Measurements from ENCODE around the gene PRORP.
"Not testable (repeated sequence)": the region's sequence is repeated elsewhere in the genome, so short reads cannot be mapped to it uniquely, and the experiment has no call there.

Gene PRORP

GRCh38 chr14:35088514-35088913 lies 33.8 kb upstream of the PRORP start:
- TF ChIP-seq, protein P1, sequence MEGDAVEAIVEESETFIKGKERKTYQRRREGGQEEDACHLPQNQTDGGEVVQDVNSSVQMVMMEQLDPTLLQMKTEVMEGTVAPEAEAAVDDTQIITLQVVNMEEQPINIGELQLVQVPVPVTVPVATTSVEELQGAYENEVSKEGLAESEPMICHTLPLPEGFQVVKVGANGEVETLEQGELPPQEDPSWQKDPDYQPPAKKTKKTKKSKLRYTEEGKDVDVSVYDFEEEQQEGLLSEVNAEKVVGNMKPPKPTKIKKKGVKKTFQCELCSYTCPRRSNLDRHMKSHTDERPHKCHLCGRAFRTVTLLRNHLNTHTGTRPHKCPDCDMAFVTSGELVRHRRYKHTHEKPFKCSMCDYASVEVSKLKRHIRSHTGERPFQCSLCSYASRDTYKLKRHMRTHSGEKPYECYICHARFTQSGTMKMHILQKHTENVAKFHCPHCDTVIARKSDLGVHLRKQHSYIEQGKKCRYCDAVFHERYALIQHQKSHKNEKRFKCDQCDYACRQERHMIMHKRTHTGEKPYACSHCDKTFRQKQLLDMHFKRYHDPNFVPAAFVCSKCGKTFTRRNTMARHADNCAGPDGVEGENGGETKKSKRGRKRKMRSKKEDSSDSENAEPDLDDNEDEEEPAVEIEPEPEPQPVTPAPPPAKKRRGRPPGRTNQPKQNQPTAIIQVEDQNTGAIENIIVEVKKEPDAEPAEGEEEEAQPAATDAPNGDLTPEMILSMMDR (IDR thresholded peaks at IDR 0.05; ENCODE audit: control insufficient read depth, insufficient read depth, low read depth, low read length, missing control alignments): no peak
- DNase-seq (ENCODE audit: low read depth): no peak
- no peak overlapping the region for H3K4me3 ChIP-seq (ENCODE audit: control insufficient read depth, low read depth, low read length)

DNA sequence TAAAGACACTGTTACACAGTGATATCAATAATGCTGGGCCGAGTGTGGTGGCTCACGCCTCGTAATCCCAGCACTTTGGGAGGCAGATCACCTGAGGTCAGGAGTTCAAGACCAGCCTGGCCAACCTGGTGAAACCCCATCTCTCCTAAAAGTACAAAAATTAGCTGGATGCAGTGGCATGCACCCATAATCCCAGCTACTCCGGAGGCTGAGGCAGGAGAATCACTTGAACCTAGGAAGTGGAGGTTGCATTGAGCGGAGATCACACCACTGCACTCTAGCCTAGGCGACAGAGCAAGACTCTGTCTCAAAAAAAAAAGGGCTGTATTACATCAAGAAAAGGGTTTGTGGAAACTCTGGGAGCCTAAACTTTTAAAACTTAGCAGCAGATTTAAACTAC lies 27.7 kb upstream of the PRORP start:
- not testable (repeated sequence) for DNase-seq (ENCODE audit: low read depth)

GRCh38 chr14:35107866-35108265 lies 14.5 kb upstream of the PRORP start:
- TF ChIP-seq, protein P1 (IDR thresholded peaks at IDR 0.05; ENCODE audit: control insufficient read depth, insufficient read depth, low read depth, low read length, missing control alignments): no peak
- no peak overlapping the region for H3K4me3 ChIP-seq (ENCODE audit: control insufficient read depth, low read depth, low read length)
- DNase-seq (ENCODE audit: low read depth): no peak

More for the DNA sequence above, 27.7 kb upstream of the PRORP start:
- not testable (repeated sequence) for H3K4me3 ChIP-seq (ENCODE audit: control insufficient read depth, low read depth, low read length)

DNA sequence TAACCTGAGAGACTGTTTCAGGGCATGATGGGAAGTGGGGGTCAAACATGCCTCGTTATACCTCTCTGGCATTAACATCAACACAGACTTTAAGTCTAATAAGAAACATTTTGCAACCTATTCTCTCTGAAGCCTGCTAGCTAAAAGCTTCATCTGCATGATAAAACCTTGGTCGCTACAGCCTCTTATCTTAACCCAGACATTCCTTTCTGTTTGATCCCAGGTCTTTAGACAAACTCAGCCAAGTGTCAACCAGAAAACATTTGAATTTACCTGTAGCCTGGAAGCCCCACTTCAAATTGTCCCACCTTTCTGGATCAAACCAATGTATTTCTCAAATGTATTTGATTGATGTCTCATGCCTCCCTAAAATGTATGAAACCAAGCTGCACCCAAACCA lies 9.7 kb upstream of the PRORP start:
- no peak overlapping the region for H3K4me3 ChIP-seq (ENCODE audit: control insufficient read depth, low read depth, low read length)
- DNase-seq (ENCODE audit: low read depth): no peak
- TF ChIP-seq, protein P1 (IDR thresholded peaks at IDR 0.05; ENCODE audit: control insufficient read depth, insufficient read depth, low read depth, low read length, missing control alignments): no peak

DNA sequence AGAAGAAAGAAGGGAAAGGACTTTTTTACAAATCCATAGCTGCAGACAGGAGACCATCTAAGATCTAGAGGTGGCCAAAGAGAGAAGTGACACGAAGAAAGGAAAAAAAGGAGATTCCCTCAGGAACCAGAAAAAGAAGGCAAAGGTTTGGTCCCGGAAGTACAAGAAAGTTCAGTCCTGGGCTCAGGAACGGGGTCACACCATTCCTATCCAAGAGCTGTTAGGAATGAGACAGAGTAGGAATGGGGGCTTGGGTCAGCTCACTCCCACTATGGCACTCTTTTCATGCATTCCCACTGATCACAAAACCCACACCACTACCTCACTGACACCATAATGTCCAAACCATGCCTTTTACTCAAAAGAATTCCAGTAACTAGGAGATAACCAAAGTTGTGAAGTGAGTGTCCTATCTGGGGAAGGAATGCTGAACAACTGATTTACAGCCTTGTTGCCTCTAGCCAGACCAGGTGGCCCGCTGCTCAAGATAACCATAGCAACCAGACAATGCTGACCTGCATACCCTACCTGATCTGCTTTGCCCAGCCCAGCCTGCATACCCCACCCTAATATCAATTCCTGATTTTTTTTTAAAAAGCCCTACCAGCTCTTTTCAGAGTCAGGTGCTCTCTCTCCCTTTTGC lies 8.9 kb upstream of the PRORP start:
- TF ChIP-seq, protein P1 (IDR thresholded peaks at IDR 0.05; ENCODE audit: control insufficient read depth, insufficient read depth, low read depth, low read length, missing control alignments): no peak
- DNase-seq (ENCODE audit: low read depth): no peak
- no peak overlapping the region for H3K4me3 ChIP-seq (ENCODE audit: control insufficient read depth, low read depth, low read length)

GRCh38 chr14:35114036-35114435 lies 8.3 kb upstream of the PRORP start:
- TF ChIP-seq, protein P1 (IDR thresholded peaks at IDR 0.05; ENCODE audit: control insufficient read depth, insufficient read depth, low read depth, low read length, missing control alignments): no peak
- H3K4me3 ChIP-seq (ENCODE audit: control insufficient read depth, low read depth, low read length): no peak overlapping the region
- DNase-seq (ENCODE audit: low read depth): no peak

GRCh38 chr14:35116242-35116641 lies 6.1 kb upstream of the PRORP start:
- H3K4me3 ChIP-seq (ENCODE audit: control insufficient read depth, low read depth, low read length): no peak overlapping the region
- TF ChIP-seq, protein P1 (IDR thresholded peaks at IDR 0.05; ENCODE audit: control insufficient read depth, insufficient read depth, low read depth, low read length, missing control alignments): no peak
- no peak for DNase-seq (ENCODE audit: low read depth)

All from AG09309 (cell line).